ENCODE data around the gene TLK2.

DNA sequence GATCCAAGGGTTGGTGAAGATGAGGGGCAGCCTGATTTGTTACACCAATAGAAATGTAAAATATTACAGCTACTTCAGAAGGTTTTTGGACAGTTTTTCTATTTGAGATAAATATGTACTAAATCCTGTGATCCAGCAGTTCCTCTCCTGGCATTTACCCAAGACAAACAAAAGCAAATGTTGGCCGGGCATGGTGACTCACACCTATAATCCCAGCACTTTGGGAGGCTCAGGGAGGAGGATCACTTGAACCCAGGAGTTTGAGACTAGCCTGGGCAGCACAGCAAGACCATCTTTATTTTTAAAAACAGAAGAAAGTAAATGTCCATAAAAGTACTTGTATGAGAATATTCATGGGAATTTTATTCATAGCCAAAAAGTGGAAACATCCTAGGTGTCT lies 84.0 kb downstream of the TLK2 start:
- TF ChIP-seq EP300 (IDR thresholded peaks at IDR 0.05) (no peak), POLR2A (IDR thresholded peaks at IDR 0.05) (no peak)
- TF ChIP-seq, protein P1, sequence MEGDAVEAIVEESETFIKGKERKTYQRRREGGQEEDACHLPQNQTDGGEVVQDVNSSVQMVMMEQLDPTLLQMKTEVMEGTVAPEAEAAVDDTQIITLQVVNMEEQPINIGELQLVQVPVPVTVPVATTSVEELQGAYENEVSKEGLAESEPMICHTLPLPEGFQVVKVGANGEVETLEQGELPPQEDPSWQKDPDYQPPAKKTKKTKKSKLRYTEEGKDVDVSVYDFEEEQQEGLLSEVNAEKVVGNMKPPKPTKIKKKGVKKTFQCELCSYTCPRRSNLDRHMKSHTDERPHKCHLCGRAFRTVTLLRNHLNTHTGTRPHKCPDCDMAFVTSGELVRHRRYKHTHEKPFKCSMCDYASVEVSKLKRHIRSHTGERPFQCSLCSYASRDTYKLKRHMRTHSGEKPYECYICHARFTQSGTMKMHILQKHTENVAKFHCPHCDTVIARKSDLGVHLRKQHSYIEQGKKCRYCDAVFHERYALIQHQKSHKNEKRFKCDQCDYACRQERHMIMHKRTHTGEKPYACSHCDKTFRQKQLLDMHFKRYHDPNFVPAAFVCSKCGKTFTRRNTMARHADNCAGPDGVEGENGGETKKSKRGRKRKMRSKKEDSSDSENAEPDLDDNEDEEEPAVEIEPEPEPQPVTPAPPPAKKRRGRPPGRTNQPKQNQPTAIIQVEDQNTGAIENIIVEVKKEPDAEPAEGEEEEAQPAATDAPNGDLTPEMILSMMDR (IDR thresholded peaks at IDR 0.05) = no peak
